ENCODE data around the gene PRR11. TPM values are rescaled to one million over a fixed set of nuclear protein-coding genes. Genes with fewer than 3 reads are reported as not detected.

PRR11 gene
- 1 to 10 TPM in 2 of 4 donors, under 1 TPM in 2; 0.82 to 3.5 (median 1.4) TPM for total RNA-seq

- DNase-seq (ENCODE audit: low spot score) (peak; percentile 83), ATAC-seq (ENCODE audit: low FRiP score) (peak; percentile 97)
- no peak for TF ChIP-seq CTCF (IDR thresholded peaks at IDR 0.05)
These were observed at the start of gene PRR11 for GRCh38 chr17:59155439-59156177. Gene PRR11 (plus strand): TSS chr17:59155746. CDS start chr17:59169753, 14,007 bp downstream.

- no peak for TF ChIP-seq CTCF (IDR thresholded peaks at IDR 0.05)
- ATAC-seq (ENCODE audit: low FRiP score): peak; percentile 56
- DNase-seq (ENCODE audit: low spot score): peak; percentile 35
These were observed 49.6 kb upstream of the PRR11 start for GRCh38 chr17:59105852-59106462.

GRCh38 chr17:59106463-59107305, 48.9 kb upstream of the PRR11 start, which contains the start of gene TRIM37:
Gene TRIM37 (minus strand): TSS chr17:59106880. CDS start chr17:59106461, 419 bp downstream.
- DNase-seq (ENCODE audit: low spot score): peak; percentile 83
- ATAC-seq (ENCODE audit: low FRiP score): peak; percentile 98
- TF ChIP-seq CTCF (IDR thresholded peaks at IDR 0.05): no peak

- ATAC-seq (ENCODE audit: low FRiP score): no peak
- TF ChIP-seq CTCF (IDR thresholded peaks at IDR 0.05): no peak
- no peak for DNase-seq (ENCODE audit: low spot score)
These were observed 48.3 kb upstream of the PRR11 start for GRCh38 chr17:59107306-59107670.

GRCh38 chr17:59108400-59109102, 47.0 kb upstream of the PRR11 start:
- ATAC-seq (ENCODE audit: low FRiP score): no peak
- TF ChIP-seq CTCF (IDR thresholded peaks at IDR 0.05): no peak
- no peak for DNase-seq (ENCODE audit: low spot score)

GRCh38 chr17:59110973-59111372, 44.6 kb upstream of the PRR11 start:
- TF ChIP-seq CTCF (IDR thresholded peaks at IDR 0.05): no peak
- DNase-seq (ENCODE audit: low spot score): no peak
- ATAC-seq (ENCODE audit: low FRiP score): no peak
